SK-N-SH treated with all-trans-retinoic acid at 6 μM for 48 hours (cell line): ENCODE measurements around the gene ATP6V0E2.

Experiments
- ATAC-seq: fragments of 200-7000 bp; cut with Tn5 transposase; 3 replicates; pipeline ENCODE4 v1.9.1; 2020; ENCODE audit warnings: mild to moderate bottlenecking, moderate library complexity
- ARNTL ChIP-seq: fragments of 450-650 bp; formaldehyde crosslinking; IDR thresholded peaks from 2 replicates; pipeline ENCODE4 v1.5.0; 2020; ENCODE audit warnings: low read depth, mild to moderate bottlenecking, moderate library complexity, borderline replicate concordance
- CREB5 ChIP-seq: fragments of 250-450 bp; sonication (Bioruptor Pico); IDR thresholded peaks from 2 replicates; pipeline ENCODE4 v1.5.1; 2020; ENCODE audit warnings: low read depth, mild to moderate bottlenecking, moderate library complexity
- CSDC2 ChIP-seq: fragments of 250-450 bp; sonication (Bioruptor Pico); IDR thresholded peaks from 2 replicates; pipeline ENCODE4 v1.5.0; 2020; ENCODE audit warnings: mild to moderate bottlenecking, moderate library complexity
- ESRRG ChIP-seq: fragments of 250-450 bp; sonication (Bioruptor Pico); IDR thresholded peaks from 2 replicates; pipeline ENCODE4 v1.6.1; 2021; ENCODE audit warnings: mild to moderate bottlenecking
- GLIS3 ChIP-seq: fragments of 250-450 bp; sonication (Bioruptor Pico); IDR thresholded peaks from 2 replicates; pipeline ENCODE4 v1.5.0; 2020; ENCODE audit warnings: mild to moderate bottlenecking, moderate library complexity
- ISL1 ChIP-seq: fragments of 250-450 bp; sonication (Bioruptor Pico); IDR thresholded peaks from 2 replicates; pipeline ENCODE4 v2.1.2; 2022; ENCODE audit warnings: mild to moderate bottlenecking, moderate library complexity
- OSR1 ChIP-seq: fragments of 250-450 bp; sonication (Bioruptor Pico); IDR thresholded peaks from 2 replicates; pipeline ENCODE4 v1.8.0; 2022; ENCODE audit warnings: moderate library complexity, mild to moderate bottlenecking, inconsistent platforms
- POU6F1 ChIP-seq: fragments of 250-450 bp; sonication (Bioruptor Pico); IDR thresholded peaks from 2 replicates; pipeline ENCODE4 v1.8.0; 2021; ENCODE audit warnings: low read depth, mild to moderate bottlenecking, moderate library complexity, borderline replicate concordance
- PPARA ChIP-seq: fragments of 250-450 bp; sonication (Bioruptor Pico); IDR thresholded peaks from 2 replicates; pipeline ENCODE4 v1.5.0; 2020; ENCODE audit warnings: mild to moderate bottlenecking, borderline replicate concordance
- RARB ChIP-seq: fragments of 250-450 bp; sonication (Bioruptor Pico); IDR thresholded peaks from 2 replicates; pipeline ENCODE4 v1.8.0; 2021; ENCODE audit warnings: mild to moderate bottlenecking, moderate library complexity
- SNAI2 ChIP-seq: fragments of 250-450 bp; sonication (Bioruptor Pico); IDR thresholded peaks from 2 replicates; pipeline ENCODE4 v1.5.0; 2020; ENCODE audit warnings: mild to moderate bottlenecking, moderate library complexity
- TCF4 ChIP-seq: fragments of 250-450 bp; sonication (Bioruptor Pico); IDR thresholded peaks from 2 replicates; pipeline ENCODE4 v1.8.0; 2021; ENCODE audit warnings: mild to moderate bottlenecking, moderate library complexity, borderline replicate concordance
- ZC3H10 ChIP-seq: fragments of 250-450 bp; sonication (Bioruptor Pico); IDR thresholded peaks from 2 replicates; pipeline ENCODE4 v1.5.1; 2021; ENCODE audit warnings: mild to moderate bottlenecking, moderate library complexity
- ZFP3 ChIP-seq: fragments of 250-450 bp; sonication (Bioruptor Pico); IDR thresholded peaks from 2 replicates; pipeline ENCODE4 v1.5.0; 2020; ENCODE audit warnings: mild to moderate bottlenecking, moderate library complexity
- ZFP30 ChIP-seq: fragments of 450-650 bp; formaldehyde crosslinking; IDR thresholded peaks from 2 replicates; pipeline ENCODE4 v1.5.0; 2022; ENCODE audit warnings: mild to moderate bottlenecking, moderate library complexity
- ZNF565 ChIP-seq: fragments of 450-650 bp; formaldehyde crosslinking; conservative IDR thresholded peaks from 2 replicates; pipeline ENCODE4 v1.5.0; 2020; ENCODE audit warnings: low read depth, mild to moderate bottlenecking, moderate library complexity
- ZNF8 ChIP-seq: fragments of 450-650 bp; formaldehyde crosslinking; IDR thresholded peaks from 2 replicates; pipeline ENCODE4 v1.5.0; 2020; ENCODE audit warnings: mild to moderate bottlenecking, moderate library complexity
- TF ChIP-seq, protein P1 (sequence below): fragments of 250-450 bp; sonication (Bioruptor Pico); IDR thresholded peaks from 2 replicates; pipeline ENCODE4 v1.5.0; 2020; ENCODE audit warnings: mild to moderate bottlenecking, moderate library complexity
- TF ChIP-seq, protein P2 (sequence below): fragments of 250-450 bp; sonication (Bioruptor Pico); IDR thresholded peaks from 2 replicates; pipeline ENCODE4 v1.8.0; 2020; ENCODE audit warnings: mild to moderate bottlenecking, moderate library complexity, borderline replicate concordance
- TF ChIP-seq, protein P3 (sequence below): fragments of 250-450 bp; sonication (Bioruptor Pico); IDR thresholded peaks from 2 replicates; pipeline ENCODE4 v1.5.1; 2021; ENCODE audit warnings: mild to moderate bottlenecking, moderate library complexity

The ATP6V0E2 gene

DNA sequence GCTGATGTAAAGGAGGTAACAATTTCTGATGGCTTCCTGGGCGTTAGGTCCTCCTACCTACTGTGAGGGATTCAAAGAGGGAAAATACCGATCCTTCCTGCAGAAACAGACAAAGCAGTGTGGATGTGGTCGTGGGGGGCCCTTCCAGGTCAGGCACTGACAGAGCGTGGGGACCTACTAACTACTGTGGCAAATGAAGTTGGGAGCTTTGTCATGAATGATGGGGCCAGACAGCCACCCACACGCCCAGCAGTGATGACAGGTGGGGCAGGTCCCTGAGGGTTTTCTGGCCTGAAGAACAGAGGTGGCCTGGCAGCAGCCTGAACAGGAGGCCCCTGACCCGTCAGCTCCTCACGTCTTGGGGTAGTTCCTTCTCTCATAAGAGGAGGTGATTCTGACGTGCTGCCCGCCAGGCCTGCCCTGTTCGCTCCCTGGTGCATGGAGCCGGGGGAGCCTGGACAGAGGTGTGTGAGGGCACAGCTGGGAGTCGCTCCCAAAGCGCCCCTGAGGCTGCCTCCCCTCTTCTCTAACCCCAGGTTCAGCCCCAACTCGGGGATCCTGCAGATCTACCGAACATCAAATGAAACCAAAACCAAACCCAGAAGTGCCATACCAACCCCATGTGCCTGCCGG is 4.2 kb downstream of the ATP6V0E2 start:
- ATAC-seq = no peak
- TF ChIP-seq ZNF565 = no peak
- TF ChIP-seq, protein P1, sequence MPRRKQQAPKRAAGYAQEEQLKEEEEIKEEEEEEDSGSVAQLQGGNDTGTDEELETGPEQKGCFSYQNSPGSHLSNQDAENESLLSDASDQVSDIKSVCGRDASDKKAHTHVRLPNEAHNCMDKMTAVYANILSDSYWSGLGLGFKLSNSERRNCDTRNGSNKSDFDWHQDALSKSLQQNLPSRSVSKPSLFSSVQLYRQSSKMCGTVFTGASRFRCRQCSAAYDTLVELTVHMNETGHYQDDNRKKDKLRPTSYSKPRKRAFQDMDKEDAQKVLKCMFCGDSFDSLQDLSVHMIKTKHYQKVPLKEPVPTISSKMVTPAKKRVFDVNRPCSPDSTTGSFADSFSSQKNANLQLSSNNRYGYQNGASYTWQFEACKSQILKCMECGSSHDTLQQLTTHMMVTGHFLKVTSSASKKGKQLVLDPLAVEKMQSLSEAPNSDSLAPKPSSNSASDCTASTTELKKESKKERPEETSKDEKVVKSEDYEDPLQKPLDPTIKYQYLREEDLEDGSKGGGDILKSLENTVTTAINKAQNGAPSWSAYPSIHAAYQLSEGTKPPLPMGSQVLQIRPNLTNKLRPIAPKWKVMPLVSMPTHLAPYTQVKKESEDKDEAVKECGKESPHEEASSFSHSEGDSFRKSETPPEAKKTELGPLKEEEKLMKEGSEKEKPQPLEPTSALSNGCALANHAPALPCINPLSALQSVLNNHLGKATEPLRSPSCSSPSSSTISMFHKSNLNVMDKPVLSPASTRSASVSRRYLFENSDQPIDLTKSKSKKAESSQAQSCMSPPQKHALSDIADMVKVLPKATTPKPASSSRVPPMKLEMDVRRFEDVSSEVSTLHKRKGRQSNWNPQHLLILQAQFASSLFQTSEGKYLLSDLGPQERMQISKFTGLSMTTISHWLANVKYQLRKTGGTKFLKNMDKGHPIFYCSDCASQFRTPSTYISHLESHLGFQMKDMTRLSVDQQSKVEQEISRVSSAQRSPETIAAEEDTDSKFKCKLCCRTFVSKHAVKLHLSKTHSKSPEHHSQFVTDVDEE (CRISPR knock-in tag) = no peak

- no peak for ATAC-seq
- TF ChIP-seq ZNF565 (no peak), SNAI2 (CRISPR knock-in tag) (no peak), ARNTL (no peak), TCF4 (CRISPR knock-in tag) (no peak), OSR1 (CRISPR knock-in tag) (no peak), PPARA (CRISPR knock-in tag) (no peak), ZFP30 (CRISPR knock-in tag) (no peak), POU6F1 (CRISPR knock-in tag) (no peak), ZFP3 (CRISPR knock-in tag) (no peak), GLIS3 (CRISPR knock-in tag) (no peak), RARB (CRISPR knock-in tag) (no peak), CSDC2 (CRISPR knock-in tag) (no peak), ESRRG (CRISPR knock-in tag) (no peak), ZNF8 (CRISPR knock-in tag) (no peak), CREB5 (CRISPR knock-in tag) (no peak), ISL1 (CRISPR knock-in tag) (no peak)
- TF ChIP-seq, protein P2, sequence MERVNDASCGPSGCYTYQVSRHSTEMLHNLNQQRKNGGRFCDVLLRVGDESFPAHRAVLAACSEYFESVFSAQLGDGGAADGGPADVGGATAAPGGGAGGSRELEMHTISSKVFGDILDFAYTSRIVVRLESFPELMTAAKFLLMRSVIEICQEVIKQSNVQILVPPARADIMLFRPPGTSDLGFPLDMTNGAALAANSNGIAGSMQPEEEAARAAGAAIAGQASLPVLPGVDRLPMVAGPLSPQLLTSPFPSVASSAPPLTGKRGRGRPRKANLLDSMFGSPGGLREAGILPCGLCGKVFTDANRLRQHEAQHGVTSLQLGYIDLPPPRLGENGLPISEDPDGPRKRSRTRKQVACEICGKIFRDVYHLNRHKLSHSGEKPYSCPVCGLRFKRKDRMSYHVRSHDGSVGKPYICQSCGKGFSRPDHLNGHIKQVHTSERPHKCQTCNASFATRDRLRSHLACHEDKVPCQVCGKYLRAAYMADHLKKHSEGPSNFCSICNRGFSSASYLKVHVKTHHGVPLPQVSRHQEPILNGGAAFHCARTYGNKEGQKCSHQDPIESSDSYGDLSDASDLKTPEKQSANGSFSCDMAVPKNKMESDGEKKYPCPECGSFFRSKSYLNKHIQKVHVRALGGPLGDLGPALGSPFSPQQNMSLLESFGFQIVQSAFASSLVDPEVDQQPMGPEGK (CRISPR knock-in tag) = no peak
- TF ChIP-seq, protein P3, sequence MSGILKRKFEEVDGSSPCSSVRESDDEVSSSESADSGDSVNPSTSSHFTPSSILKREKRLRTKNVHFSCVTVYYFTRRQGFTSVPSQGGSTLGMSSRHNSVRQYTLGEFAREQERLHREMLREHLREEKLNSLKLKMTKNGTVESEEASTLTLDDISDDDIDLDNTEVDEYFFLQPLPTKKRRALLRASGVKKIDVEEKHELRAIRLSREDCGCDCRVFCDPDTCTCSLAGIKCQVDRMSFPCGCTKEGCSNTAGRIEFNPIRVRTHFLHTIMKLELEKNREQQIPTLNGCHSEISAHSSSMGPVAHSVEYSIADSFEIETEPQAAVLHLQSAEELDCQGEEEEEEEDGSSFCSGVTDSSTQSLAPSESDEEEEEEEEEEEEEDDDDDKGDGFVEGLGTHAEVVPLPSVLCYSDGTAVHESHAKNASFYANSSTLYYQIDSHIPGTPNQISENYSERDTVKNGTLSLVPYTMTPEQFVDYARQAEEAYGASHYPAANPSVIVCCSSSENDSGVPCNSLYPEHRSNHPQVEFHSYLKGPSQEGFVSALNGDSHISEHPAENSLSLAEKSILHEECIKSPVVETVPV = no peak
Measured at GRCh38 chr7:149878523-149878921, 4.8 kb downstream of the ATP6V0E2 start.

GRCh38 chr7:149879271-149879743 is 5.5 kb downstream of the ATP6V0E2 start:
- no peak for TF ChIP-seq RARB (CRISPR knock-in tag)
- TF ChIP-seq ZFP3 (CRISPR knock-in tag) = no peak
- TF ChIP-seq ZC3H10 (CRISPR knock-in tag) = no peak
- TF ChIP-seq, protein P1 (CRISPR knock-in tag) = no peak
- no peak for TF ChIP-seq SNAI2 (CRISPR knock-in tag)
- no peak for TF ChIP-seq ARNTL
- no peak for TF ChIP-seq ZNF8 (CRISPR knock-in tag)
- no peak for ATAC-seq
